Astrocyte (in vitro differentiated cells and primary cell): ENCODE results near the gene B4GALNT2. TPM values are rescaled to one million over a fixed set of nuclear protein-coding genes. Genes with fewer than 3 reads are reported as not detected.

Source experiments
- DNase-seq: peaks from one replicate; pipeline ENCODE4 v3.0.0-alpha.2; 2010; ENCODE audit warnings: low read depth
- FAIRE-seq: peaks from 2 replicates; lab custom pipeline; 2011; peaks lifted over from hg19 to GRCh38; lab: Jason Lieb, UNC
- H2AFZ ChIP-seq: 2 replicates; pipeline ENCODE4 v1.6.0; 2012; ENCODE audit warnings: low read depth, low read length, inconsistent platforms
- H3K27ac ChIP-seq: 2 replicates; pipeline ENCODE4 v1.5.1; 2011; ENCODE audit warnings: low read depth, low read length, inconsistent platforms
- H3K27me3 ChIP-seq: 2 replicates; pipeline ENCODE4 v1.6.0; 2011; ENCODE audit warnings: low read length, inconsistent platforms; ENCODE audit not compliant: insufficient read depth
- H3K36me3 ChIP-seq: 2 replicates; pipeline ENCODE4 v1.5.1; 2011; ENCODE audit warnings: low read length, inconsistent platforms; ENCODE audit not compliant: insufficient read depth
- H3K4me1 ChIP-seq: 2 replicates; pipeline ENCODE4 v1.5.1; 2011; ENCODE audit warnings: low read length, inconsistent platforms; ENCODE audit not compliant: insufficient read depth
- H3K4me2 ChIP-seq: 2 replicates; pipeline ENCODE4 v1.6.0; 2012; ENCODE audit warnings: low read length, inconsistent platforms
- H3K4me3 ChIP-seq: 2 replicates; pipeline ENCODE4 v1.5.1; 2011; ENCODE audit warnings: low read depth, mild to moderate bottlenecking, low read length, inconsistent platforms; ENCODE audit not compliant: insufficient read depth
- H3K79me2 ChIP-seq: 2 replicates; pipeline ENCODE4 v1.6.0; 2012; ENCODE audit warnings: mild to moderate bottlenecking, low read length, inconsistent platforms; ENCODE audit not compliant: insufficient read depth
- H3K9ac ChIP-seq: 2 replicates; pipeline ENCODE4 v1.6.0; 2012; ENCODE audit warnings: mild to moderate bottlenecking, low read length, inconsistent platforms
- H3K9me3 ChIP-seq: 2 replicates; pipeline ENCODE4 v1.5.1; 2012; ENCODE audit warnings: low read depth, mild to moderate bottlenecking, low read length, inconsistent platforms; ENCODE audit not compliant: insufficient read depth
- H4K20me1 ChIP-seq: 2 replicates; pipeline ENCODE4 v1.6.0; 2012; ENCODE audit warnings: low read length, inconsistent platforms; ENCODE audit not compliant: insufficient read depth
- H3K27ac Mint-ChIP-seq: one replicate; pipeline ENCODE4 v1.8.0; 2021; ENCODE audit warnings: mild to moderate bottlenecking, mixed read lengths; ENCODE audit not compliant: unreplicated experiment
- H3K27me3 Mint-ChIP-seq: one replicate; pipeline ENCODE4 v1.8.0; 2021; ENCODE audit warnings: low read depth, mixed read lengths; ENCODE audit not compliant: unreplicated experiment
- H3K36me3 Mint-ChIP-seq: one replicate; pipeline ENCODE4 v1.8.0; 2021; ENCODE audit warnings: low read depth, mixed read lengths; ENCODE audit not compliant: unreplicated experiment
- H3K4me1 Mint-ChIP-seq: one replicate; pipeline ENCODE4 v1.8.0; 2021; ENCODE audit warnings: low read depth, mixed read lengths; ENCODE audit not compliant: unreplicated experiment
- H3K4me3 Mint-ChIP-seq: one replicate; pipeline ENCODE4 v1.8.0; 2021; ENCODE audit warnings: mild to moderate bottlenecking, moderate library complexity, mixed read lengths; ENCODE audit not compliant: unreplicated experiment
- H3K9me3 Mint-ChIP-seq: one replicate; pipeline ENCODE4 v1.8.0; 2021; ENCODE audit warnings: mild to moderate bottlenecking, mixed read lengths; ENCODE audit not compliant: unreplicated experiment
- EZH2 ChIP-seq: IDR thresholded peaks from 2 replicates; pipeline ENCODE4 v1.6.1; 2012; ENCODE audit warnings: mild to moderate bottlenecking, low read length, inconsistent platforms; ENCODE audit not compliant: insufficient read depth
- total RNA-seq: library from RNA; stranded (reverse); gene quantifications from 2 replicates; pipeline ENCODE4 v1.2.1, GENCODE V29; 2021
- TF ChIP-seq, protein P1 (sequence below): IDR thresholded peaks from 2 replicates; pipeline ENCODE4 v1.5.1; 2011; ENCODE audit warnings: low read depth, mild to moderate bottlenecking, inconsistent platforms, low read length, moderate library complexity; ENCODE audit not compliant: insufficient read depth

Gene B4GALNT2
- total RNA-seq, 1 donor from 2014 or later: not detected

DNA sequence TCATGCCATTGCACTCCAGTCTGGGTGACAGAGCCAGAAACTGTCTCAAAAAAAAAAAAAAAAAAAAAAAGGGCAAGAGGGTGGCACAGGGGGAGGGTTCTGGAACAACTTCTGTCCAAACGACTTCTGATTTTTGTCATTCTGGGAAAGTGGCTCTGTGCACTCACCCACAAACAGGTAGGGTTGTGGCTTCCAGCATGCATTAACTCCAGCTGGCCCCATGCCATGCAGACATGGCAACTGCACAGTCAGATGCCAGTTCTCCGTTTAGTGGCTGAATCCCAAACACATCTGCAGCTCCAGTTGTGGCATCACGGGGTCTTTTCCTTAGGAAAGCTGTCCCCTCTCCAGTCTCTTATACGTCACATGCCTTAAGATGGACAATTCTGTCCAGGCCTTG is 30.3 kb downstream of the B4GALNT2 start:
- H2AFZ ChIP-seq: no peak overlapping the region
- H3K4me3 ChIP-seq: no peak overlapping the region
- no peak overlapping the region for H3K27ac Mint-ChIP-seq
- FAIRE-seq (no peak), DNase-seq (no peak)
- H3K79me2 ChIP-seq: no peaks in the 10 kb centered on the region
- no peak overlapping the region for H3K4me3 Mint-ChIP-seq
- TF ChIP-seq, protein P1, sequence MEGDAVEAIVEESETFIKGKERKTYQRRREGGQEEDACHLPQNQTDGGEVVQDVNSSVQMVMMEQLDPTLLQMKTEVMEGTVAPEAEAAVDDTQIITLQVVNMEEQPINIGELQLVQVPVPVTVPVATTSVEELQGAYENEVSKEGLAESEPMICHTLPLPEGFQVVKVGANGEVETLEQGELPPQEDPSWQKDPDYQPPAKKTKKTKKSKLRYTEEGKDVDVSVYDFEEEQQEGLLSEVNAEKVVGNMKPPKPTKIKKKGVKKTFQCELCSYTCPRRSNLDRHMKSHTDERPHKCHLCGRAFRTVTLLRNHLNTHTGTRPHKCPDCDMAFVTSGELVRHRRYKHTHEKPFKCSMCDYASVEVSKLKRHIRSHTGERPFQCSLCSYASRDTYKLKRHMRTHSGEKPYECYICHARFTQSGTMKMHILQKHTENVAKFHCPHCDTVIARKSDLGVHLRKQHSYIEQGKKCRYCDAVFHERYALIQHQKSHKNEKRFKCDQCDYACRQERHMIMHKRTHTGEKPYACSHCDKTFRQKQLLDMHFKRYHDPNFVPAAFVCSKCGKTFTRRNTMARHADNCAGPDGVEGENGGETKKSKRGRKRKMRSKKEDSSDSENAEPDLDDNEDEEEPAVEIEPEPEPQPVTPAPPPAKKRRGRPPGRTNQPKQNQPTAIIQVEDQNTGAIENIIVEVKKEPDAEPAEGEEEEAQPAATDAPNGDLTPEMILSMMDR: no peak
- no peak for TF ChIP-seq EZH2
- no peaks in the 10 kb centered on the region for H3K36me3 Mint-ChIP-seq
- no peaks in the 10 kb centered on the region for H3K36me3 ChIP-seq
- H3K4me1 ChIP-seq: peaks cover 2% of the 10 kb centered on the region
- no peak overlapping the region for H3K27ac ChIP-seq
- H3K27me3 Mint-ChIP-seq: peaks cover 31% of the 10 kb centered on the region
- H3K9me3 ChIP-seq: no peaks in the 10 kb centered on the region
- peaks cover 3% of the 10 kb centered on the region for H3K4me1 Mint-ChIP-seq
- H4K20me1 ChIP-seq: no peaks in the 10 kb centered on the region
- peaks cover 23% of the 10 kb centered on the region for H3K27me3 ChIP-seq
- peaks cover 1% of the 10 kb centered on the region for H3K9me3 Mint-ChIP-seq
- no peak overlapping the region for H3K4me2 ChIP-seq
- H3K9ac ChIP-seq: no peak overlapping the region

DNA sequence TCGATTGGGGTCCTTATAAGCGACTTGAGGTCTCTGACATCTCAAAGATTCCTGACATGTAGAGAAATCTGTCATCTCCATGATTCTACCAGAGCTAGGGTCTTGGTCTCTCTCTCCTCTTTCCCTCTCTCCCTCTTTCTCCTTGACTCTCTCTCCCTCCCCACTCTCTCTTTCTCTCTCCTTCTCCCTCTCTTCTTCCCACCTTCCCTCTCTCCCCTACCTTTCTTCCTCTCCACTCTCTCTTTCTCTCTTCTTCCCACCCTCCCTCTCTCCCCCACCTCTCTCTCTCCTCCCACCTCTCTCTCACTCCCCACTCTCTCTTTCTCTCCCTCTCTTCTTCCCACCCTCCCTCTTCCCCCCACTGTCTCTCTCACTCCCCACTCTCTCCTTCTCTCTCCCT is 32.6 kb downstream of the B4GALNT2 start:
- Histone ChIP-seq H3K27me3 (peaks cover 32% of the 10 kb centered on the region), H3K4me1 (no peaks in the 10 kb centered on the region), H3K79me2 (no peaks in the 10 kb centered on the region), H3K36me3 (no peaks in the 10 kb centered on the region), H3K4me2 (no peak overlapping the region), H4K20me1 (no peaks in the 10 kb centered on the region), H3K9me3 (peaks cover 3% of the 10 kb centered on the region), H3K4me3 (no peak overlapping the region), H2AFZ (no peak overlapping the region), H3K9ac (no peak overlapping the region), H3K27ac (no peak overlapping the region)
- FAIRE-seq (no peak), DNase-seq (no peak)
- peaks cover 8% of the 10 kb centered on the region for H3K9me3 Mint-ChIP-seq
- no peak overlapping the region for H3K4me3 Mint-ChIP-seq
- H3K36me3 Mint-ChIP-seq: peaks cover 2% of the 10 kb centered on the region
- no peak overlapping the region for H3K27ac Mint-ChIP-seq
- no peaks in the 10 kb centered on the region for H3K4me1 Mint-ChIP-seq
- peaks cover 45% of the 10 kb centered on the region for H3K27me3 Mint-ChIP-seq
- no peak for TF ChIP-seq EZH2
- TF ChIP-seq, protein P1: no peak

DNA sequence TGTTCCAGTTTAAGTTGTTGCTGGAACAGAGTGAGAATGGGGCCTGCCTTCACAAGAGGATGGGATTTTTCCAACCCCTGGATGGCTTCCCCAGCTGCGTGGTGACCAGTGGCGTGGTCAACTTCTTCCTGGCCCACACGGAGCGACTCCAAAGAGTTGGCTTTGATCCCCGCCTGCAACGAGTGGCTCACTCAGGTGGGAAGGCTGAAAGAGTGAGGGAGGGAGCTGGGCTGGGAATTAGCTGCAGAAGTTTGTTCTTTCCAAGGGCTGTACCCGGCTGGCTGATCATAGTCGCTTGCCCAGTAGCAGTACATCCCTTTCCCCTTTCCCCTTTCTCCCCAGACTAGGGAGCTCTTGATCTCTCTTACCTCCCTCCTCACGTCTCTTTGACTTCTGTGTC is 36.1 kb downstream of the B4GALNT2 start:
- H4K20me1 ChIP-seq: no peaks in the 10 kb centered on the region
- TF ChIP-seq, protein P1: no peak
- no peak for TF ChIP-seq EZH2
- Mint-ChIP-seq H3K4me1 (no peaks in the 10 kb centered on the region), H3K27me3 (peaks cover 63% of the 10 kb centered on the region), H3K4me3 (no peak overlapping the region), H3K36me3 (peaks cover 2% of the 10 kb centered on the region), H3K27ac (no peak overlapping the region), H3K9me3 (peaks cover 12% of the 10 kb centered on the region)
- H3K36me3 ChIP-seq: no peaks in the 10 kb centered on the region
- no peaks in the 10 kb centered on the region for H3K4me1 ChIP-seq
- no peak overlapping the region for H3K4me2 ChIP-seq
- no peak overlapping the region for H3K9ac ChIP-seq
- peaks cover 37% of the 10 kb centered on the region for H3K27me3 ChIP-seq
- H3K79me2 ChIP-seq: no peaks in the 10 kb centered on the region
- no peak overlapping the region for H3K27ac ChIP-seq
- FAIRE-seq (no peak), DNase-seq (no peak)
- H2AFZ ChIP-seq: no peak overlapping the region
- no peak overlapping the region for H3K4me3 ChIP-seq
- peaks cover 3% of the 10 kb centered on the region for H3K9me3 ChIP-seq
